ENCODE results near the gene SCEL.
"Not testable (repeated sequence)": the region's sequence is repeated elsewhere in the genome, so short reads cannot be mapped to it uniquely, and the experiment has no call there.

Gene SCEL

GRCh38 chr13:77660016-77660415, 124.5 kb downstream of the SCEL start:
- not testable (repeated sequence) for DNase-seq (ENCODE audit: low read depth in 3 of 3, low spot score in 1 of 3)

DNA sequence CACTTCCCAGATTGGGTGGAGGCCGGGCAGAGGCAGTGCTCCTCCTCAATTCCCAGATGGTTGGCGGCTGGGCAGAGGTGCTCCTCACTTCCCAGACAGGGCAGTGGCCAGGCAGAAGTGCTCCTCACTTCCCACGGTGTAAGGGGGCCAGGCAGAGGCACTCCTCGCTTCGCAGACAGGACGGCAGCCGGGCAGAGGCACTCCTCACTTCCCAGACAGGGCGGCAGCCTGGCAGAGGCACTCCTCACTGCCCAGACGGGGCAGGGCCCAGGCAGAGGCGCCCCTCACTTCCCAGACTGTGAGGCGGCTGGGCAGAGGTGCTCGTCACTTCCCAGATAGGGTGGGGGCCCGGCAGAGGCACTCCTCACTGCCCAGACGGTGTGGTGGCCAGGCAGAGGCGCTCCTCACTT, 125.3 kb downstream of the SCEL start:
- no peak for DNase-seq (ENCODE audit: low read depth in 3 of 3, low spot score in 1 of 3)

GRCh38 chr13:77662301-77662700, 126.8 kb downstream of the SCEL start:
- not testable (repeated sequence) for DNase-seq (ENCODE audit: low read depth in 3 of 3, low spot score in 1 of 3)

GRCh38 chr13:77662831-77663230, 127.3 kb downstream of the SCEL start:
- DNase-seq (ENCODE audit: low read depth in 3 of 3, low spot score in 1 of 3): not testable (repeated sequence)

DNA sequence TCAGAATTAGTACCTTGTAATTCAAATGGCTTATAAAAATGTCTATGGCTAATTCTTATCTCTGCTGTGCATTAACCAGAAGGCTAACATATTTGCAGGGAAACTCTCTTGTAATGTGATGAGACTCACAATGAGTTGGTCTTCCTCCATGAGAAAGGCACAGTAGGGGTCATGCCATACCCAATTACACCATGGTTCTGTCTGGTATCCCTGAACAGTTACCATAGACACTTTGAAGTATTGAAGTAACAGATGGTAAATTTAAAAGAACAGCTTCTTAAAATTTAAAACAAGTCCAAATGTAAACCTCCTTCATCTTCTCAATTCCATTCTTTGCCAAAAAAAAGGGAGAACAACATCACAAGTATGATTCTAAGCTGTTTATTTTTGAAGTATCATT, 139.3 kb downstream of the SCEL start:
- DNase-seq (ENCODE audit: low read depth in 3 of 3, low spot score in 1 of 3): no peak

- no peak for DNase-seq (ENCODE audit: low read depth in 3 of 3, low spot score in 1 of 3)
Measured at GRCh38 chr13:77678691-77679235, 143.3 kb downstream of the SCEL start.

GRCh38 chr13:77687799-77688198, 152.3 kb downstream of the SCEL start:
- no peak for DNase-seq (ENCODE audit: low read depth in 3 of 3, low spot score in 1 of 3)

- no peak for DNase-seq (ENCODE audit: low read depth in 3 of 3, low spot score in 1 of 3)
Measured at GRCh38 chr13:77691871-77692270, 156.4 kb downstream of the SCEL start.

GRCh38 chr13:77692746-77693448, 157.4 kb downstream of the SCEL start:
- no peak for DNase-seq (ENCODE audit: low read depth in 3 of 3, low spot score in 1 of 3)

- no peak for DNase-seq (ENCODE audit: low read depth in 3 of 3, low spot score in 1 of 3)
Measured at GRCh38 chr13:77693449-77693940, 158.0 kb downstream of the SCEL start.
